Measurements from ENCODE around the gene CERK. TPM values are rescaled to one million over a fixed set of nuclear protein-coding genes. Genes with fewer than 3 reads are reported as not detected.

Gene CERK
- total and polyA plus RNA-seq, 4 donors: 7.9 to 24.3 (median 10.2) TPM

GRCh38 chr22:46708766-46709330, 29.2 kb downstream of the CERK start (continued):
- TF ChIP-seq NR2F2 (IDR thresholded peaks at IDR 0.05) (no peak), EGR1 (IDR thresholded peaks at IDR 0.05; ENCODE audit: low read depth in 2 of 2) (no peak), RAD21 (IDR thresholded peaks at IDR 0.05) (no peak), TAF1 (conservative IDR thresholded peaks at IDR 0.05) (no peak), RXRA (IDR thresholded peaks at IDR 0.05) (no peak), FOXA1 (IDR thresholded peaks at IDR 0.05) (no peak)

DNA sequence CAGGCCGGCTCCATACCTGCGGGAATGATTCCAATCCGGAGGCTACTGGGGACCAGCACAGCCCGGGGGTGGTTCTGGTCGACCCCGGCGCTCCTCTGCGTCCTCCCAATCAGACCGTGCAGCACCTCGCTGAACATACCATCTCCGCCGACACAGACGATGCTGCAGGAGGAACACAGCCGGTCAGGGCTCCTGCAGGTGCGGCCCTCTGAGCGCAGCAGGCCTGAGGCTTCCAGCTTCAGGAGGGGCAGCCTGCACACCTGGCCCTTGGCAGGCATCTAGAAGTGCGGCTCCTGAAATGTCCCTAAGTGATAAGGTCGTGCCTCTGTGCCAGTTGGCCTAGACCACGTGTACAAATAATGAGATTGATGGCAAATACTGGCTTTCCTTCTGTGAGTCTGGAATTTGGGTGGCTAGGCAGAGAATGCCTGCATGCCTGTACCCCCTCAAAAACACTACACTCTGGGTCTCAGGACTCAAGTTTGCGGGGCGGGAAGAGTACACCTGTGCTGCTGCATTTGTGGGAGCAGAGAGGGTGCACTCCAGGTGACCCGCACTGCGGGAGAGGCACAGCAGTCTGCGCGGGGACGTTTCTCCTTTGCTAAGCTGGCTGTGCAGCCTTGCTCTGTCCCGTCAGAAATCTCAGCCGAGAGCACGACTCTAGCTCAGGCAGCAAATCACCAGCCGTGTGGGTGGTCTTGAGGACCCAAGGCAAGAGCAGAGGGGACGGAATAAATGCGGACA, 30.1 kb downstream of the CERK start:
- no peak overlapping the region for H3K27ac ChIP-seq (ENCODE audit: low read depth in 1 of 2, low read length in 2 of 2)
- H3K36me3 ChIP-seq (ENCODE audit: control insufficient read depth in 4 of 4, insufficient read depth in 3 of 4, low read depth in 1 of 4, low read length in 3 of 4): peaks cover 8 to 73% (median 57%) of the 10 kb centered on the region in 4 donors
- no peaks in the 10 kb centered on the region for H3K27me3 ChIP-seq (ENCODE audit: control insufficient read depth in 4 of 4, insufficient read depth in 4 of 4, low read length in 3 of 4)
- TF ChIP-seq GABPA (IDR thresholded peaks at IDR 0.05 in 1 of 2, conservative IDR thresholded peaks at IDR 0.05 in 1 of 2) (no peak), EGR1 (IDR thresholded peaks at IDR 0.05; ENCODE audit: low read depth in 2 of 2) (no peak), RAD21 (IDR thresholded peaks at IDR 0.05) (no peak), FOXA2 (IDR thresholded peaks at IDR 0.05) (no peak), TAF1 (conservative IDR thresholded peaks at IDR 0.05) (no peak), ZBTB33 (IDR thresholded peaks at IDR 0.05) (no peak), NR2F2 (IDR thresholded peaks at IDR 0.05) (no peak), MAX (IDR thresholded peaks at IDR 0.05) (no peak), FOXA1 (IDR thresholded peaks at IDR 0.05) (no peak)
- WGBS: 94% methylated on average over 32 of the region's 32 CpGs
- no peak overlapping the region for H3K4me3 ChIP-seq (ENCODE audit: low read depth in 1 of 3, low read length in 3 of 3)
- no peaks in the 10 kb centered on the region for H3K9me3 ChIP-seq (ENCODE audit: control insufficient read depth in 4 of 4, low read length in 3 of 4)
- no peak overlapping the region for H3K9ac ChIP-seq (ENCODE audit: low read depth in 1 of 2, low read length in 2 of 2)
- DNase-seq (ENCODE audit: low spot score): no peak
- H3K4me1 ChIP-seq (ENCODE audit: control insufficient read depth in 4 of 4, insufficient read depth in 4 of 4, low read length in 3 of 4): no peaks in the 10 kb centered on the region

- no peaks in the 10 kb centered on the region for H3K27me3 ChIP-seq (ENCODE audit: control insufficient read depth in 4 of 4, insufficient read depth in 4 of 4, low read length in 3 of 4)
- no peak for DNase-seq (ENCODE audit: low spot score)
- TF ChIP-seq NR2F2 (IDR thresholded peaks at IDR 0.05) (no peak), ATF3 (IDR thresholded peaks at IDR 0.05) (no peak), ZBTB33 (IDR thresholded peaks at IDR 0.05) (no peak), RXRA (IDR thresholded peaks at IDR 0.05) (no peak), REST (IDR thresholded peaks at IDR 0.05) (no peak), EGR1 (IDR thresholded peaks at IDR 0.05; ENCODE audit: low read depth in 2 of 2) (no peak), MAX (IDR thresholded peaks at IDR 0.05) (no peak), HNF4G (IDR thresholded peaks at IDR 0.05) (no peak), YY1 (IDR thresholded peaks at IDR 0.05) (no peak), FOXA1 (IDR thresholded peaks at IDR 0.05) (no peak), TAF1 (conservative IDR thresholded peaks at IDR 0.05) (no peak), SP1 (IDR thresholded peaks at IDR 0.05) (no peak), FOXA2 (IDR thresholded peaks at IDR 0.05) (no peak), HNF4A (conservative IDR thresholded peaks at IDR 0.05) (no peak), RAD21 (IDR thresholded peaks at IDR 0.05) (no peak), GABPA (IDR thresholded peaks at IDR 0.05 in 1 of 2, conservative IDR thresholded peaks at IDR 0.05 in 1 of 2) (no peak)
- H3K9ac ChIP-seq (ENCODE audit: low read depth in 1 of 2, low read length in 2 of 2): no peak overlapping the region
- no peak overlapping the region for H3K4me3 ChIP-seq (ENCODE audit: low read depth in 1 of 3, low read length in 3 of 3)
- no peak overlapping the region for H3K27ac ChIP-seq (ENCODE audit: low read depth in 1 of 2, low read length in 2 of 2)
- no peaks in the 10 kb centered on the region for H3K4me1 ChIP-seq (ENCODE audit: control insufficient read depth in 4 of 4, insufficient read depth in 4 of 4, low read length in 3 of 4)
- 93% methylated on average over 13 of the region's 13 CpGs for WGBS
- peaks cover 8 to 75% (median 59%) of the 10 kb centered on the region in 4 donors for H3K36me3 ChIP-seq (ENCODE audit: control insufficient read depth in 4 of 4, insufficient read depth in 3 of 4, low read depth in 1 of 4, low read length in 3 of 4)
- no peaks in the 10 kb centered on the region for H3K9me3 ChIP-seq (ENCODE audit: control insufficient read depth in 4 of 4, low read length in 3 of 4)
Observed at GRCh38 chr22:46707305-46707704, 30.7 kb downstream of the CERK start.
